Prostate gland (tissue), 2 donors: ENCODE data around the gene SLC1A7. TPM values are rescaled to one million over a fixed set of nuclear protein-coding genes. Genes with fewer than 3 reads are reported as not detected.

Experiments used
- DNase-seq: peaks from one replicate; pipeline ENCODE4 v3.0.0-alpha.2; 2019; ENCODE audit warnings: low spot score
- H3K27ac ChIP-seq, 2 donors: fragments of 200-600 bp; sonication (generic); 2 replicates each; pipeline ENCODE4 v1.5.1; 2017 to 2019
- H3K27me3 ChIP-seq: fragments of 200-600 bp; sonication (generic); replicated peaks from 2 replicates; pipeline ENCODE4 v1.5.1; 2019; ENCODE audit not compliant: insufficient read depth
- H3K36me3 ChIP-seq, 2 donors: fragments of 200-600 bp; sonication (generic); 1 replicate in 1 of 2; 2 replicates in 1 of 2; pipeline versions ENCODE4 v1.5.1 to v1.8.1; 2017 to 2019
- H3K4me1 ChIP-seq: fragments of 200-600 bp; sonication (generic); replicated peaks from 2 replicates; pipeline ENCODE4 v1.5.1; 2019
- H3K4me3 ChIP-seq, 2 donors: fragments of 200-600 bp; sonication (generic); 2 replicates each; pipeline ENCODE4 v1.5.1; 2017 to 2019
- H3K9me3 ChIP-seq: fragments of 200-600 bp; sonication (generic); 2 replicates; pipeline ENCODE4 v1.5.1; 2017
- POLR2A ChIP-seq: fragments of 450-650 bp; IDR thresholded peaks from one replicate; pipeline ENCODE4 v1.6.1; 2016; ENCODE audit warnings: antibody characterized with exemption, mild to moderate bottlenecking
- POLR2AphosphoS5 ChIP-seq: sonication (generic); formaldehyde crosslinking; IDR thresholded peaks from one replicate; pipeline ENCODE4 v1.6.1; 2017; ENCODE audit warnings: antibody characterized with exemption
- WGBS: methylation state at CpG from one replicate; pipeline ENCODE4 v1.1.5; 2018; 5-methylcytosine and 5-hydroxymethylcytosine counted together
- intact Hi-C: fragments of 100-400 bp; cut with DNase I; formaldehyde crosslinking; loops from one replicate; pipeline ENCODE4 v1.14.2; 2022
- total RNA-seq, 2 donors: library from RNA; depleted of rRNA; stranded (reverse); fragments of >200 nt; gene quantifications; one replicate each; pipeline ENCODE4 v1.1.0, GENCODE V29; 2016
- TF ChIP-seq, protein P1 (sequence below), 4 experiments: fragments of 200-600 bp in 2 of 4; fragments of 450-650 bp in 2 of 4; sonication (generic) in 2 of 4; IDR thresholded peaks; 1 replicate in 3 of 4; 2 replicates in 1 of 4; pipeline ENCODE4 v1.5.1; 2016 to 2019; ENCODE audit warnings: antibody characterized with exemption in 4 of 4, mild to moderate bottlenecking in 2 of 4, moderate library complexity in 2 of 4

SLC1A7 gene
- total RNA-seq, 2 donors from 2014 or later, result 1.8 TPM; not detected in 1

DNA sequence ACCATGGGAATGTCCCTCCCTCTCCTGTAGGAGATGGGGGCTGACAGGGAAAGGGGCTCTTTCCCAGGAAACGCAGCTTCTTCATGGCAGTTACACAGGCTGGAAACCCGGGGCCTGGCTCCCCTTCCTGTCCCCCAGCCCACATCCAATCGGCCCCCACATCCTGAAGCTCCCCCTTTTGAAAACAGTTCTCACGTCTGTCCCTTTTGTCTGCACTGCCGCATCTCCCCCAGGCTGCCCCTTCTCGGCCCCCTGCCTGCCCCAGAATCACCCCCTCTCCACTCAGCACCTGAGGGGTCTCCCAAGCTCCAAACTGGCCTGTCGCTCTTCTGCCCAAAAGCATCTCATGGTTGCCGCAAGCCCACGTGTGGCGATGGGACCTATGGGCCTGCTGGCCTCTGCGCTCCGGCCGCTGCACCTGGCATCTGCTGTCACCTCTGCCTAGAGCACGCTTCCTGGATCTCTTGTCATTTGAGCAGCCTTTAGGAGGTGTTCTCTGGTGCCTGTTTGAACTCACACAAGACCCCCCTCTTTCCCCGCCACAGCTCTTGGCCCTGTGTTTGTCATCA lies 867 bp downstream of the SLC1A7 start:
- intact Hi-C loops, result no loop called here
- TF ChIP-seq POLR2AphosphoS5, result no peak
- no peak for TF ChIP-seq POLR2A
- TF ChIP-seq, protein P1, sequence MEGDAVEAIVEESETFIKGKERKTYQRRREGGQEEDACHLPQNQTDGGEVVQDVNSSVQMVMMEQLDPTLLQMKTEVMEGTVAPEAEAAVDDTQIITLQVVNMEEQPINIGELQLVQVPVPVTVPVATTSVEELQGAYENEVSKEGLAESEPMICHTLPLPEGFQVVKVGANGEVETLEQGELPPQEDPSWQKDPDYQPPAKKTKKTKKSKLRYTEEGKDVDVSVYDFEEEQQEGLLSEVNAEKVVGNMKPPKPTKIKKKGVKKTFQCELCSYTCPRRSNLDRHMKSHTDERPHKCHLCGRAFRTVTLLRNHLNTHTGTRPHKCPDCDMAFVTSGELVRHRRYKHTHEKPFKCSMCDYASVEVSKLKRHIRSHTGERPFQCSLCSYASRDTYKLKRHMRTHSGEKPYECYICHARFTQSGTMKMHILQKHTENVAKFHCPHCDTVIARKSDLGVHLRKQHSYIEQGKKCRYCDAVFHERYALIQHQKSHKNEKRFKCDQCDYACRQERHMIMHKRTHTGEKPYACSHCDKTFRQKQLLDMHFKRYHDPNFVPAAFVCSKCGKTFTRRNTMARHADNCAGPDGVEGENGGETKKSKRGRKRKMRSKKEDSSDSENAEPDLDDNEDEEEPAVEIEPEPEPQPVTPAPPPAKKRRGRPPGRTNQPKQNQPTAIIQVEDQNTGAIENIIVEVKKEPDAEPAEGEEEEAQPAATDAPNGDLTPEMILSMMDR (IDR thresholded peaks at IDR 0.05), result no peak
- H3K36me3 ChIP-seq, result no peaks in the 10 kb centered on the region
- no peaks in the 10 kb centered on the region for H3K27me3 ChIP-seq
- no peaks in the 10 kb centered on the region for H3K9me3 ChIP-seq
- H3K4me3 ChIP-seq, result no peak overlapping the region
- H3K27ac ChIP-seq, result no peak overlapping the region
- 94% methylated on average over 14 of the region's 15 CpGs for WGBS
- DNase-seq, result no peak
- no peaks in the 10 kb centered on the region for H3K4me1 ChIP-seq

DNA sequence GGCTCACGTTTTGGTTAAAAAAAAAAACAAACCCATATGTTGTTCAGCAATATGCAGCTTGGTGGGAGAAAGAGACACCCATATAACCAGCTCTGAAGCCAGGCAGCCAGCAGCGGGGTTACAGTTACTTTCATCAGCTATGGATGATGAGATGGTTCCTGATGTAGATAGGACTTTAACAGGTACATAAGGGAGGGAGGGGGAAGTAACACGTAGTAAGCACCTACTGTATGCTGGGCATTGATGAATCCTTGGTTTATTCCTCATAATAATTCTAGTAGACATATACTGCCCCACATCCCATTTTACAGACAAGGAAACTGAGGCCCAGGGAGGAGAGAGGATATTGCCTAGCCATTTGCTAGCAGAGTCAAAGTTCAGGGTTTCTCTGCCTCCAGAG lies 2.0 kb downstream of the SLC1A7 start:
- Histone ChIP-seq H3K4me3 (no peak overlapping the region), H3K9me3 (no peaks in the 10 kb centered on the region), H3K4me1 (no peaks in the 10 kb centered on the region), H3K27me3 (no peaks in the 10 kb centered on the region), H3K27ac (peak overlapping the region in 1 of 2 donors; percentile 38), H3K36me3 (no peaks in the 10 kb centered on the region)
- WGBS, result 74% methylated on average over 3 of the region's 3 CpGs
- intact Hi-C loops, result no loop called here
- TF ChIP-seq POLR2AphosphoS5, result no peak
- TF ChIP-seq, protein P1 (IDR thresholded peaks at IDR 0.05), result no peak
- TF ChIP-seq POLR2A, result no peak
- no peak for DNase-seq

DNA sequence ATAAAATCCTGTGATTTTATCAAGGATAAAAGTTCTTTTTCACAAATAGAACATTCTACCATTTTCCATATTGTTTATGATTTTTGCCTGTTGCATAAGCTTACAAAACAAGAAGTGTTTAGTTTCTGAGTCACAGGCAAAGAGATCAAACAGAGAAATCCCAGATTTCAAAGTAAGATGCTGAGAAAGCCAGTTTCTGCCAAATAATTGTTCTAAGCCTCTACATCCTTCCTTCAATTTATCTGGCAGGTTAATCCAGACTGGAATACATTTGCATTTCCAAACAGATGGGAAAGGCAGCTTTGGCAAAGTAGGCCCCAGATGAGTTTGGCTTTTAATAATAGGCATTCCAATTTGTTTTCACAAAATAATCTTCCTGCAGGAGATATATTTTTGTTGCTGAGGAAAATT lies 2.5 kb downstream of the SLC1A7 start:
- H3K36me3 ChIP-seq, result no peaks in the 10 kb centered on the region
- intact Hi-C loops, result no loop called here
- H3K9me3 ChIP-seq, result no peaks in the 10 kb centered on the region
- H3K4me3 ChIP-seq, result no peak overlapping the region
- H3K4me1 ChIP-seq, result no peaks in the 10 kb centered on the region
- no peak for TF ChIP-seq POLR2A
- TF ChIP-seq POLR2AphosphoS5, result no peak
- TF ChIP-seq, protein P1 (IDR thresholded peaks at IDR 0.05), result no peak
- no peak for DNase-seq
- no peaks in the 10 kb centered on the region for H3K27me3 ChIP-seq
- H3K27ac ChIP-seq, result no peak overlapping the region

DNA sequence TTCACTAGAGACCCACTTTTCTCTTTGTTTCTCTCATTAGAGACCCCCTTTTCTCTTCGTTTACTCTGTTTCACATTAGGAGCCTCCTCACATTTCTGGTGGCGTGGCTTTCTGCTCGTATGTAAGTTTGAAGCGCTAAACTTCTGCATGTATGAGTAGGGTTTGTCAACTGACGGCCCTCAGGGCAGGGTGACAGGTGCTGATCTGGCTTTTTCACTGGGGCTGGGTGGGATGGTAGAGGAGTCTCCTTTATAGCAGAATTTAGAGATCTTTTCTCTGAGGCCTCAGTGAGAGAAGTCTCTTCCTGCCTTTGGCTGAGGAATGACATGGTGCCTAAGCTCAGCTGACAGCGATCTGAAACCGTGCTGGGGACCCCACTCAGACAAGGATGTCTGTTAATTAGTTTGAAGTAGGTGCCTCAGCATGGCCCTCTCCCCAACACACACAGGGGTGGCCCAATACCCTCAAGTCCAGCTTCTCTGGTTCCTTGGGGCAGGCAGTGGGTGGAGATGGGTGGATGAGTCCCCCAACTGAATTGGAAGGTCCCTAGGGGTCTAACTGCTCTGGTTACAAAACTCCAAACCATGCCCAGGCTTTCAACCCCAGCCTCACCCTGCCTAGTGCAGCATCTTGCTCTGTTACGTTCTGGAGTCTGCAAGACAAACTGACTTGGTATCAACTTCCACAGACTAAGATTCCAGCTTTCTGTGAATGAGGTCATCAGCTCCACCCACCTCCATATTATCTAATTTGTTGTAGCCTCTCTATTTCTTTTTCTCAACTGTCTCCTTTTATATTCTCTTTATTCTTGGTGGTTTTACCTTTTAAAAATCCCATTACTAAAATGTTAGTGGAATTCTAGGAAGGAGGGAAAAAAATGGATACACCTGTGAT lies 3.2 kb downstream of the SLC1A7 start:
- no peak for DNase-seq
- 84% methylated on average over 8 of the region's 8 CpGs for WGBS
- Histone ChIP-seq H3K36me3 (no peaks in the 10 kb centered on the region), H3K27me3 (no peaks in the 10 kb centered on the region), H3K4me1 (no peaks in the 10 kb centered on the region), H3K9me3 (no peaks in the 10 kb centered on the region), H3K4me3 (no peak overlapping the region), H3K27ac (no peak overlapping the region)
- intact Hi-C loops, result no loop called here
- no peak for TF ChIP-seq POLR2AphosphoS5
- no peak for TF ChIP-seq POLR2A
- TF ChIP-seq, protein P1 (IDR thresholded peaks at IDR 0.05), result no peak
